ENCODE measurements around the gene KASH5.

Gene KASH5

GRCh38 chr19:49393881-49394280, 5.8 kb downstream of the KASH5 start:
- no peak for FAIRE-seq
- DNase-seq (ENCODE audit: low spot score): no peak

DNA sequence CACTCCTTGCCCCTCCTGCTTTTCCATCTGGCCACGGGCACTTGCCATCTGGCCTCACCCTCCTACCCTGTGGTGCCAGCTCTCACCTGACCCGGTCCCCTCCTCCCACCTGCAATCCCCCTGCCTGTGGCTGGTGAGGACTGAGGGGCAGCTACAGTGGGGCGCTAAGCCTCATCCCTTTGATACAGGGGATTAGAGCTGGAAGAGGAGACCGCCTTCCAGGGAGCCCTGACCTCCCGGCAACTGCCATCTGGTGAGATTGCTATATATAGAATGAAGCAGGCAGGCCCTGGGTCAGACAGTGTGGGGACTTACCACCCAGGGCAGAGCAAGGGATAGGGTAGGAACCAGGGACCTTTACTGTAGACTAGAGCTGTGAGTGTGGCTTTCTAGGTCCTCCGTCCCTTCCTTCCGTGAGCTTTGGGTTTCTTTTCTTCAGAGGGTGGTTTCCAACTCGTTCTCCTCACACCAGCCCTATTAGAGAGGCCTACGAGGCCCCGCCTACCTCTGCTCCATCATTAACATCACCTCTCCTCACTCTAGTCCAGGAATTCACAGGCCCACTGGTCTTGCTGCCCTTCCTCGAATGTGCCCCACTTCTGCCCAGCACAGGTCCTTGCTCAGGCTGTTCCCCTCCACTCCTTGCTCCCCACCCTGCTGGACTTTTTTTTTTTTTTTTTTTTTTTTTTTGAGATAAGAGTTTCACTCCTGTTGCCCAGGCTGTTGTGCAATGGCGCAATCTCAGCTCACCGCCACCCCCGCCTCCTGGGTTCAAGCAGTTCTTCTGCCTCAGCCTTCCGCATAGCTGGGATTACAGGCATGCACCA, 7.7 kb downstream of the KASH5 start:
- no peak for FAIRE-seq
- DNase-seq (ENCODE audit: low spot score): no peak

DNA sequence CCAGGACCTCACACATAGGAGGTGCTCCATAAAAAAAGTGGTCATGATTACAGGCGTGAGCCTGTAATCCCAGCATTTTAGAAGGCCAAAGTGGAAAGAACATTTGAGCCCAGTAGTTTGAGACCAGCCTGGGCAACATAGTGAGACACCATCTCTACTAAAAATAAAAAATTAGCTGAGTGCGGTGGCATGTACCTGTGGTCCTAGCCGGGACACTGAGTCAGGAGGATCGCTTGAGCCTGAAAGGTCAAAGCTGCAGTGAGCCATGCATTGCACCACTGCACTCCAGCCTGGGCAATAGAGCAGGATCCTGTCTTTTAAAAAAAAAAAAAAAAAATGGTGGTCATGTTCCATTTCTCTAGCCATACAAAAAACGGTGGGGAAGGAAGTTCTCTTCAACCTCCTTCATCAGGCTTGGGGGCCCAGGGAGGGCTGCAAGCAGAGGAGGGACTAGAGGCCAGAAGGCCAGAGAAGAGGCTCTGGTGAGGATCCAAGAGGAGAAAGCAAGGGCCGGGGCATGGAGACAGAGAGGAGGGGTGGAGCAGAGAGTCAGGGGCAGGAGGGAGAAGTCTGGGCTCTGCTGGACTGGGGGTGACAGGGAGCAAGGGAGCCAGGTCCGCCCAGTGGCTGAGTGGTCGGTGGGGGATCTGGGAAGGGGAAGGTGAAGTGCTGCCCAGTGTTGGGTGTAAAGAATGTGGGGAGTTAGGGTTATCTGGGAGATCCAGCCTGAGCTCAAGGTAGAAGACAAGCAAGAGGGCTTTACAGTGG, 8.9 kb downstream of the KASH5 start:
- DNase-seq (ENCODE audit: low spot score) (no peak), FAIRE-seq (no peak)

DNA sequence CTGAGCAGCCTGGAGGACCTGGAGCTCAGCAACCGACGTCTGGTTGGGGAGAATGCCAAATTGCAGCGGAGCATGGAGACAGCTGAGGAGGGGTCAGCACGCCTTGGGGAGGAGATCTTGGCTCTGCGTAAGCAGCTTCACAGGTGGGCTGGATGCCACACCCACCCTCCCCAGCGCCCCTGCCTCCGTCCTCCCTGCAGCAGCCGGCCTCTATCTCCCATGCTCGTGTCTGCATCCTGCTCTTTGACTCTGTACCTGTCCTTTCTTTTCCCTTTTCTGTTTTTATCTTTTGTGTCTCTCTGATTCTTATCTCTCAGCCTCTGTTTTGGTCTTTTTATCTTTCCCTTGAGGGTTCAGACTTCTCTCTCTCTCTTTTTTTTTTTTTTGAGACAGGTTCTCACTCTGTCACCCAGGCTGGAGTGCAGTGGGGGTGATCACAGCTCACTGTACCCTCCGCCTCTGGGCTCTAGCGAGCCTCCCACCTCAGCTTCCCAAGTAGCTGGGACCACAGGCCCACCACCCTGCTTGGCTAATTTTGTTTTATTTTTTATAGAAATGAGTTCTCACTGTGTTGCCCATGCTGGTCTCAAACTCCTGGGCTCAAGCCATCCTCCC, 10.1 kb downstream of the KASH5 start:
- FAIRE-seq (no peak), DNase-seq (ENCODE audit: low spot score) (no peak)

DNA sequence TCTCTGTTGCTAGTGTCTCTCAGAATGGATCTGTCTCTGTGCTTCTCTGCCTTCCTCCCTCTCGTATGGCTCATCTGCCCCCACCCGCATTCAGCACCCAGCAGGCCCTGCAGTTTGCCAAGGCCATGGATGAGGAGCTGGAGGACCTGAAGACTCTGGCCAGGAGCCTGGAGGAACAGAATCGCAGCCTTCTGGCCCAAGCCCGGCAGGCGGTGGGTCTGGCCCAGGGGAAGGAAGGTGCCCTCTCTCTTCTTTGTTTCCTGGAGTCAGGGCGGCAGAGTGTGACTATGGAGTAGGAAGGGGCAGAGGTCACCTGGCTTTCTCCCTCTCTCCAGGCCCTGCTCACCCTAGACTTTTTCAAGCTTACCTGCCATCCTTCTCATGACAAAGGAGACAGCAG, 10.9 kb downstream of the KASH5 start:
- DNase-seq (ENCODE audit: low spot score): no peak
- FAIRE-seq: no peak

GRCh38 chr19:49400029-49400428, 12.0 kb downstream of the KASH5 start:
- FAIRE-seq (no peak), DNase-seq (ENCODE audit: low spot score) (no peak)

DNA sequence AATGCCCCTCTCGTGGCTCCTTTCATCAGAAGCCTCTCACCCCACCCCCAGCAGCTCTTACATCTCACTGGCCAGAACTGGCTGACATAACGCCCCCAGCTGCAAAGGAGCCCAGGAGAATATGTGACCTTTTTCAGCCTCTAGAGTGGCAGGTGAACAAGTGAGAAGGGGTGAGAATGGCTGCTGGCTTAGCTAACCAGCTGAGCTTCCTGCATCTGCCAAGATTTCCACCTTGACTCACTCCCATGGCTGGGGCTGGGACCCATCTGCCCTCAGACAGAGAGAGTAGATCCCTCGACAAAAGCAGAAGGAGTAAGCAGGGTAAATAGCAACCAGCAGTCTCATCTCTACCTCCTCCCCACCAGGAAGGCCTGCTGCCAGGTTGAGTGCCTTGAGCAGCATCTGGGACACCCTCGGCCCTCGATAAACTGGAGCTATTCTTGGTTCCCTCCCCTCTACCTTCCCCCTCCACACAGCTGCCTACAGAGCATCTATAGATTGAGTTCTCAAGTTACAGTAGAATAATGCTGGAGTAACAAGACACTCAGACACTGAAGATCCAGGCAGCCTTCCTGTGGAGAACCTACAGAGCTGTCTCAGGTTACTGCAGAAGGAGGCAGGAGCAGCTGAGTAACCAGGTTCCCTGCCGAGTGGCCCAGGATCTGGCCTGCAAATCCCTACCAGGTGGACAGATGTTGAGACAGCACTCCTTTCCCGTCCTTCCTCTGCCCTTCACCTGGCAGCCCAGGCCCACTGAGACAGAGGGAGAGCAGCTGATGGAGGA, 15.5 kb downstream of the KASH5 start:
- no peak for FAIRE-seq
- DNase-seq (ENCODE audit: low spot score): no peak

DNA sequence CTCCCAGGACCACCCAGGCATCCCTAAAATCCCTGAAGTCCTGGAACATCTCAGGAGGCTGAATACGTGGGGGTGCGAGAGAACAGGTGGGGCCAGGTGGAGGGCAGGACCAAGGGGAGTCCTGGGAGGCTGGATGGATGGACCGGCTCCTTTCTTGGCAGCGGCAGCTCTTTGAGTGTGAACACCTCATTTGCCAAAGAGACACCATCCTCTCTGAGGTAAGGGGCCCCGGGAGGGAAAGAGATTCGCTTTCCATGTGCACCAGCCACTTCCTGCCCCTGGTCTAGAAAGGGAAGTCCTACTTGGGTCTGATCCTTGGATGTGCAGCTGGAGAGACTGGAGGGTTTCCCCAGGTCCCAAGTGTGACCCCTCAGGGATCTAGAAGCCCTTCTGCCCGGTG, 19.0 kb downstream of the KASH5 start:
- FAIRE-seq: no peak

DNA sequence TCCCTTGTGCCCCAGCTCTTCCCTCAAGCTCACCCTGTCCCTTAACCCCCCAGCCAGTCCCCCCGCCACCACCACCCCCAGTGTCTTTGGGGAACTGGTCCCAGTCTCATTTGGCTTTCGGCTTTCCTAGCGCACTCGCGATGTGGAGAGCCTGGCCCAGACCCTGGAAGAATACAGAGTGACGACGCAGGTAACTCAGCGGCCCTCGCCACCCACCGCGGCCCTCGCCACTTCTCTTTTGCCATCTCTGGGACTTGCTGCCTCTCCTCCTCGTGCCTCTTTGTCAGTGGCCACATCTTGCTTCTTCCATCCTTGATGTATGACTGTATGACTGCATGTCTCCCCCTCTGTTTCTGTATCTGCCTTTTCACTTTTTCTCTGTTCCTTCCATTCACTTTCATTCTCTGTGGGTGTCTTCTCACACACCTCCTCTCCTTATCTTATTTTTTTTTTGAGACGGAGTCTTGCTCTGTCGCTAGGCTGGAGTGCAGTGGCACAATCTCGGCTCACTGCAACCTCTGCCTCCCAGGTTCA, 19.5 kb downstream of the KASH5 start:
- DNase-seq (ENCODE audit: low spot score): no peak
- no peak for FAIRE-seq

More for the DNA sequence above, 19.0 kb downstream of the KASH5 start:
- no peak for DNase-seq (ENCODE audit: low spot score)

DNA sequence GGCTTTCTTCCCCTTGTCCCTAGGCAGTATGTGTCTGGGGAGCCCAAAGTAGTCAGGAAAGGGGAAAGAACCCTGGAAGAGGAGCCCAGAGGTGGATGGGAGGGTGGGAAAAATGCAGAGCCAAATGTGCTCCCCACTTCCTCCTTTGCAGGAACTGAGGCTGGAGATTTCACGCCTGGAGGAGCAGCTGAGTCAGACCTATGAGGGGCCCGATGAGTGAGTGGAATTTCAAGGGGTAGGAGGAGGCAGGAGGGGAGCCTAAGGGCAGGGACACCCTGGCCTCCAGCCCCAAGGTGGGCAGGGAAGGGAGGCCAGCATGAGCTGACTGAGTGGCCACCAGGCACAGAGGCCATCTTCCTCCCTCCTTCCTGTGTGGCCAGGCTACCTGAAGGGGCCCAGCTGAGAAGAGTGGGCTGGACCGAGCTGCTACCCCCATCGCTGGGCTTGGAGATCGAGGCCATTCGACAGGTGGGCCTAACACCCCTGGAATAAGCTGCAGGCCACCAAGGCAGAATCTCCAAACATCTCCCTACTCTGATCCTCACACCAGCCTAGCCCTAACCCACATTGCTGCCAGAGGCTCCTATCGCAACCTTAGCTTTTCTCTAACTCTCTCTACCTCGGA, 20.9 kb downstream of the KASH5 start:
- FAIRE-seq: peak; percentile 60

DNA sequence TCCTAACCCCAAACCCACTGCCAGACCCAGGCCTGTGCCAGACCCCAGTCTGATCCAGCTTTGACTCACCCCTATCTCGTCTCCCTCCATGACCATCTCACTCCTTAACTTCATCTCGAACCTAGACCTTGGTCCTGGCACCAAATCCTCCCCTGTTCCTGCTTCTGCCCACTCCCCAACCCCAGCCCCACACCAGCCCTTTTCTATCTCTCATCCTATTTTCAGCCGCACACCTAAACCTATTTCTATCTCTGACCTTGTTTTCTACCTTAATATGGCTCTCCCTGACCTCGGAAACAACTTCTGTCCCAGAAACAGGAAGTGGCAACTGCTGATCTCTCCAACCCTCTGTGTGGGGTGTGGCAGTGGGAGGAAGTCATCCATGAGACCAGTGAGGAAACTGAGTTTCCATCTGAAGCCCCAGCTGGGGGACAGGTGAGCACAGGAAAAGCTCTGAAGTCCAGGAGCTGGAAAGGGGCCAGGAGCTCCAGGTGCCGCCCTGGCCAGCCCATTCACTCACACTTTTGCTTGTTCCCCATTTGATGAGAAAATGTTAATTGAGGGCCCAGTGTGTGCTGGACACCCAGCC, 21.5 kb downstream of the KASH5 start:
- FAIRE-seq (no peak), DNase-seq (ENCODE audit: low spot score) (no peak)

More for the DNA sequence above, 20.9 kb downstream of the KASH5 start:
- DNase-seq (ENCODE audit: low spot score): peak; percentile 57

DNA sequence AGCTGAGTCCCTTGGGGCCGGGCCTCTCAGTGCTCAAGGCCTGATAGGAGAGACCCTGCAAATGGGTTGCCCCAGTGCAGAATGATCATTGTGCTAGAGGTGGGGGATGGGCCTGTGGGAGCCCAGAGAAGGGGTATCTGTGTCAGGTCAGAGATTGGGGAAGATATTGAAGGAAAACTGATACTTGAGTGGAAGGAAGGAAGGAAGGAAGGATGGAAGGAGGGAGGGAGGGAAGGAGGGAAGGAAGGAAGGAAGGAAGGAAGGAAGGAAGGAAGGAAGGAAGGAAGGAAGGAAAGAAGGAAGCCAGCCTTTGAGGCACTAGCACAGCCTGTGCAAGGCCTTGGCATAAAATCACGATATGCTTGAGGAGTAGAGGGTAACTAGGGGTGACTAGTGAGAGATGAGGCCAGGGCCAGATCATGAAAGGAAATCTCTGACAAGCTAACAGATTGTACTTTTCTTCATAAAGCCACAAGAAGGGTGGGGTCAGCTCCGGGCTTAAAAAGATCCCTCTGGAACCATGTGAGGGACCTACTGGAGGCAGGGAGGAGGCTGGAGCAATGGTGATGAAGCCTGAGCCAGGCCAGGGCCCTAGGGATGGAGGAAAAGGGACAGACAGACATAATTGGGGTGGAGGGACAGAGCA, 23.8 kb downstream of the KASH5 start:
- DNase-seq (ENCODE audit: low spot score): no peak
- FAIRE-seq: no peak

- DNase-seq (ENCODE audit: low spot score): no peak
These were observed 25.3 kb downstream of the KASH5 start for GRCh38 chr19:49413348-49413747.

DNA sequence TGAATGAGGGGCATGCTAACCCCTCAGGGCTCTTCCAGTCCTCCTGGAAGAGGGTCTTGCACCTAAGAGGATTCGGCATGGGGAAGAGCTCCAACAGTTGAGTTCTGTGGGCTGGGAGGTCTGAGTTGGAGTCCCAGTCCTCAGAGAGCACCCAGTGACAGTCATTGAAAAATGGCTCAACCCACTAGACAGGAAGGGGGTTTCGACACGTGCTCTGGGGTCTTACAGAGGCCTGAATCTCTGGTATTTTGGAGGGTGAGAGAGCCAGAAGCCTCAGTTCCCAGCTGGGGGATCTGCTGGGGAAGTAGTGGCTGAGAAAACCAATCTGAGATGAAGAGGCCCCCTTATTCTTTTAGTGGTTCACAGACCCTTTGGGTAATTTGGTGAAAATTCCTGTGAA, 26.2 kb downstream of the KASH5 start:
- no peak for FAIRE-seq

More at GRCh38 chr19:49413348-49413747, 25.3 kb downstream of the KASH5 start:
- no peak for FAIRE-seq

DNA sequence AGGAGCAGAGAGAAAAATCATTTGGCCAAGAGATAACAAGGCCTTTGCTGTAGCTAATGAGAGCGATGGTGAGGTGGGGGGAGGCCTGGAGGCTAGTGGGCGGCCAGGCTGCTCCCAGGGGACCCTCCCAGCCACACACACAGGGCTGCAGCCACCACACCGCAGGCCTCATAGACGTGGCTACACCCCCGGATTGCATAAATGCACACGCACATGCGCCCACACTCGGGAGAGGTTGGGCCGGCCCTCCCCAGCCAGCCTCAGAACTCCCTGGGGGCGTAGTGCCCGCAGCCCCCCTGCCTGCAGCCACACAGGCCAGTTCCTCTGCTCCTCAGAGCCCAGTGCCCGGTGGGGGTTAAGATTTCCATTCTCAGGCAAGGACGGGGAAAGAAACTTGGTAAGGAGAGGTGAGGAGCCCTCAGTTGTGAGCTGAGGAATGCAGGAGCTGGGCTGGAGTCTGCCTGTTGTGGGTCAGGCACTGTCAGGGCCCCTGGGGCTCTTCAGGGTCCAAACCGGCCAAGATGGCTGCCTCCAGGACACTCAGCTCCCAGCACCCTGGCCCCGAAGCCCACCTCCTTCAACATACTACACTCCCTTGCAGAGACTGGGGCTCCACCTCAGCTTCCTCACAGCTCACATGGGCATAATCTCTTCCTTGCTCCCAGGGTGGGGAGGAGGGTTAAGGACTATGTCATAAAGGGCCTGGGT, 27.2 kb downstream of the KASH5 start:
- no peak for FAIRE-seq

More for the DNA sequence above, 26.2 kb downstream of the KASH5 start:
- no peak for DNase-seq (ENCODE audit: low spot score)

DNA sequence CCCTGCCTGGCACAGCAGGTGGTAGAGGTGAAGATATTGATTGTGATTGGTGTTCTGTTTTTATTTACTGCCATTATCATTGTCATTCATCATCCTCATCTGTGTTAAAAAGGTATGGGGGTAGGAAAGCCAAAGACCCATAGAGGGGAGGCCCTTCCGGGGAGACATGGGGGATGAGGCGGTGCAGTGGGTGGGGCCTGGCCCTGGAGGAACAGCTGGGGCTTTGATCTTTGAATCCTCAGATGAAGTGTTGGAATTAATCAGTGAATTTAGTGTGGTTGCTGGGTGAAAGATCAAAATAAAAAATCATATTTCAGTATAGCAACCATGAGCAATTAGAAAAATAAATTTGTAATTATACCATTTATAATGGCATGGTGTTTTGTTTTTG, 27.8 kb downstream of the KASH5 start:
- DNase-seq (ENCODE audit: low spot score): no peak
- FAIRE-seq: no peak

More for the DNA sequence above, 27.2 kb downstream of the KASH5 start:
- no peak for DNase-seq (ENCODE audit: low spot score)

DNA sequence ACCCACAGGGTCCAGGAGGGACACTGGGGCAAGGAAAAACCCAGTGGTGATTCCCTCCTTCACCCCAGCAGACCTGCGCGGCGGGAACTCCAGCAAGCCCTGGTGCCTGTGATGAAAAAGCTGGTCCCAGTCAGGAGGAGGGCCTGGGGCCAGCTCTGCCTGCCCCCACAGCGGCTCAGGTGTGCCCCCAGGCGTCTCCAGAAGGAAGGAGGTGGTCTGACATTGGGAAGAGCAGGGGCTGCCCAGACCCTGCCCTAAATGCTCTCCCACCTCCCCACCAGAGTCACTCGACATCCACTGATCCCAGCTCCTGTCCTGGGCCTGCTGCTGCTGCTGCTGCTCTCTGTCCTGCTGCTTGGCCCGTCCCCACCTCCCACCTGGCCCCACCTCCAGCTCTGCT, 29.0 kb downstream of the KASH5 start:
- DNase-seq (ENCODE audit: low spot score): no peak

DNA sequence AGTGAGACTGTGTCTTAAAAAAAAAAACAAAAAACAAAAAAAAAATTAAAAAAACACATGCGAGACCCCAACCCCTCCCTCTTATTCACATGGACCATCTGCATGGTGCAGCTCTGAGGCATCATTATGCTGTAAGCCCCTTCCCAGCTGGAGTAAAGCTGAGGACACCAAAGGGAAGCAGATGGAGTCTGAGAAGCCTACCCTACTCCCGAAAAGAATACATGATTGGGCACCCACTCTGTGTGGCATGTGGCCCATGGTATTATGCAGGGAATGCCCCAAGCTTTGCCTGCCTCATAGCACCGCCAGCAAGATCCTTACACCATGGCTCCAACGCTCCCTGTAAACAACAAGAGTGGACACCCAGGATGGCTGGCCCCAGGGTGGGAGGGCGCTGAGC, 30.5 kb downstream of the KASH5 start:
- no peak for FAIRE-seq
- no peak for DNase-seq (ENCODE audit: low spot score)

More for the DNA sequence above, 29.0 kb downstream of the KASH5 start:
- no peak for FAIRE-seq

DNA sequence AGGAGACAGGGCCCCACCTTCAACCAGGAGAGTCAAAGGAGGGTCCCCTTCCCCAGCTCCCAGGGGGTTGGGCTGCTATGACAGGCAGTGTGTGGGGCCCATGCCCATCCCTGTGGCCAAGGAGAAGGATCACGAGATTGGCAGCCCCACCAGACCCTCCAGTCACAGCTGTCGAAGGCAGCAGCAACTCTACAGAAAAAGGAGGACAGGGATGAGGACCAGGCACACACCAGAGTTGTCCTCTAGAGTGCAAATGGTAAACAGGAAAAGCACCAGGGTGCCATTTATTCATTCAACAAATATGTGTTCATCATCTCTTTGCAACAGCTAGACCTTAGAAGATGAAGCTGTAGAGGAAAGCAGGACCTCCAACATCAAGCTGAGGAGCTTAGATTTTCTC, 31.1 kb downstream of the KASH5 start:
- DNase-seq (ENCODE audit: low spot score) (no peak), FAIRE-seq (no peak)

Data from RCC 7860 (cell line).